ENCODE measurements around the gene ZNF750. TPM values are rescaled to one million over a fixed set of nuclear protein-coding genes. Genes with fewer than 3 reads are reported as not detected.

Gene ZNF750
- total and polyA plus RNA-seq, 3 donors from 2014 or later: 0.21 to 0.63 (median 0.50) TPM

GRCh38 chr17:82779541-82779940 lies 60.3 kb downstream of the ZNF750 start:
- H3K4me3 ChIP-seq: no peak overlapping the region
- H3K27ac ChIP-seq: no peak overlapping the region
- 82 to 88% methylated on average over 8 to 23 of the region's 23 CpGs for WGBS, 2 donors
- H3K36me3 ChIP-seq (ENCODE audit: low read depth, missing control alignments): no peaks in the 10 kb centered on the region
- TF ChIP-seq CTCF (IDR thresholded peaks at IDR 0.05) (no peak), POLR2A (IDR thresholded peaks at IDR 0.05) (no peak)
- intact Hi-C loops (cut with DNase I; ENCODE audit: low total_unique reads): no loop called here
- H3K4me1 ChIP-seq: peaks cover 3% of the 10 kb centered on the region
- no peak for DNase-seq
- H3K9me3 ChIP-seq: no peaks in the 10 kb centered on the region
- H3K27me3 ChIP-seq: no peaks in the 10 kb centered on the region

Other genes starting within 250 kb of the ZNF750 start
- gene WDR45B, start 191.6 kb downstream of the ZNF750 start, total RNA-seq: 100 to 1,000 TPM; 163 to 165 TPM
- gene WDR45B, start 191.6 kb downstream of the ZNF750 start, polyA plus RNA-seq (ENCODE audit: insufficient read depth, low read depth, low replicate concordance): 142 TPM
- gene RAB40B, start 141.3 kb downstream of the ZNF750 start, total RNA-seq: 10 to 100 TPM in 1 of 2 donors, 1 to 10 TPM in 1; 9.4 to 16.4 TPM
- gene RAB40B, start 141.3 kb downstream of the ZNF750 start, polyA plus RNA-seq (ENCODE audit: insufficient read depth, low read depth, low replicate concordance): 13.5 TPM
- 10 to 100 TPM; 26.9 to 29.3 TPM for gene FN3KRP, start 123.3 kb downstream of the ZNF750 start, total RNA-seq
- 30.2 TPM for gene FN3KRP, start 123.3 kb downstream of the ZNF750 start, polyA plus RNA-seq (ENCODE audit: insufficient read depth, low read depth, low replicate concordance)
- 10 to 100 TPM; 29.7 to 31.7 TPM for gene FN3K, start 104.4 kb downstream of the ZNF750 start, total RNA-seq
- gene FN3K, start 104.4 kb downstream of the ZNF750 start, polyA plus RNA-seq (ENCODE audit: insufficient read depth, low read depth, low replicate concordance): 12.4 TPM
- gene TBCD, start 88.0 kb downstream of the ZNF750 start, total RNA-seq: 100 to 1,000 TPM; 115 to 128 TPM
- gene TBCD, start 88.0 kb downstream of the ZNF750 start, polyA plus RNA-seq (ENCODE audit: insufficient read depth, low read depth, low replicate concordance): 81.2 TPM
- gene METRNL, start 239.6 kb upstream of the ZNF750 start, total RNA-seq: 10 to 100 TPM; 54.6 to 86.1 TPM
- 56.1 TPM for gene METRNL, start 239.6 kb upstream of the ZNF750 start, polyA plus RNA-seq (ENCODE audit: insufficient read depth, low read depth, low replicate concordance)